WERI-Rb-1 (cell line): Measurements from ENCODE around the gene C19orf47.
A peak's percentile ranks its signal among the peaks of the same experiment; 100 is the strongest.

Experiments
- DNase-seq: peaks from one replicate; pipeline ENCODE4 v3.0.0-alpha.2; 2020
- H3K27ac ChIP-seq: fragments of 250-450 bp; sonication (Bioruptor Pico); 2 replicates; pipeline ENCODE4 v1.5.1; 2020; ENCODE audit warnings: mild to moderate bottlenecking, moderate library complexity
- H3K27me3 ChIP-seq: fragments of 250-450 bp; sonication (Bioruptor Pico); 2 replicates; pipeline ENCODE4 v1.5.1; 2021; ENCODE audit warnings: mild to moderate bottlenecking, low read depth, moderate library complexity; ENCODE audit not compliant: insufficient read depth, severe bottlenecking
- H3K36me3 ChIP-seq: fragments of 250-450 bp; sonication (Bioruptor Pico); 2 replicates; pipeline ENCODE4 v1.5.1; 2020; ENCODE audit warnings: mild to moderate bottlenecking, moderate library complexity
- H3K4me3 ChIP-seq: 2 replicates; pipeline ENCODE4 v1.5.1; 2011; ENCODE audit warnings: low read depth, mild to moderate bottlenecking, control low read depth, low read length
- H3K9me3 ChIP-seq: fragments of 250-450 bp; sonication (Bioruptor Pico); 2 replicates; pipeline ENCODE4 v1.5.1; 2021; ENCODE audit warnings: mild to moderate bottlenecking, moderate library complexity; ENCODE audit not compliant: severe bottlenecking
- TF ChIP-seq, protein P1 (sequence below): IDR thresholded peaks from 2 replicates; pipeline ENCODE4 v1.5.1; 2011; ENCODE audit warnings: low read depth, mild to moderate bottlenecking, control low read depth, inconsistent platforms, low read length

C19orf47 gene

DNA sequence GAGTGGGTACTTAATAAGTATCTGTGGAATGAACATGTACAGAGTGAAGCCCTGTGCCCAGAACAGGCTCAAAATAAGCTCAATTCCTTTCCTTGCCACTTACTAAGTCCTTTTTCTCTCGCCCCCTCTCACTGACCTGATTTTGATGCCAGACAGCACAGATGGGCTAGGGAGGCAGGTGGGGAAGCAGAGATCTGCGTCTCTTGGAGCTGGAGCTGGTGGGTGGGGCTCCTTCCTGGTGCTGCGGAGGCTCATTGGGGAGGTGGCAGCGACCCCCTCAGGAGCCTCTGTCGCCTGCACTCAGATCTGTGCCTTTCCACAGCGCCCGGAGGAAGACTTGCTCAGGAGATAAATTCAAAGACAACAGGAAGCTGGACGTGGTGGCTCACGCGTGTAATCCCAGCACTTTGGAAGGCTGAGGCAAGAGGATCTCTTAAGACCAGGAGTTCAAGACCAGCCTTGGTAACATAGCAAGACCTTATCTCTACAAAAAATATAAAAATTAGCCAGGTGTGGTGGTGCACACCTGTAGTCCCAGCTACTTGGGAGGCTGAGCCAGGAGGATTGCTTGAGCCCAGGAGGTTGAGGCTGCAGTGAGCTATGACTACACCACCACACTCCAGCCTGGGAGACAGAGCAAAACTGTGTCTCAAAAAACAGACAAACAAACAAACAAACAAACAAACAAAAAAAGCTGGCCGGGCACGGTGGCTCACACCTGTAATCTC, 77.7 kb downstream of the C19orf47 start:
- Histone ChIP-seq H3K9me3 (no peaks in the 10 kb centered on the region), H3K4me3 (no peak overlapping the region), H3K27ac (peak overlapping the region; percentile 32; the same call in 1 of the 2 replicates), H3K27me3 (no peaks in the 10 kb centered on the region), H3K36me3 (peaks cover 8% of the 10 kb centered on the region)
- TF ChIP-seq, protein P1, sequence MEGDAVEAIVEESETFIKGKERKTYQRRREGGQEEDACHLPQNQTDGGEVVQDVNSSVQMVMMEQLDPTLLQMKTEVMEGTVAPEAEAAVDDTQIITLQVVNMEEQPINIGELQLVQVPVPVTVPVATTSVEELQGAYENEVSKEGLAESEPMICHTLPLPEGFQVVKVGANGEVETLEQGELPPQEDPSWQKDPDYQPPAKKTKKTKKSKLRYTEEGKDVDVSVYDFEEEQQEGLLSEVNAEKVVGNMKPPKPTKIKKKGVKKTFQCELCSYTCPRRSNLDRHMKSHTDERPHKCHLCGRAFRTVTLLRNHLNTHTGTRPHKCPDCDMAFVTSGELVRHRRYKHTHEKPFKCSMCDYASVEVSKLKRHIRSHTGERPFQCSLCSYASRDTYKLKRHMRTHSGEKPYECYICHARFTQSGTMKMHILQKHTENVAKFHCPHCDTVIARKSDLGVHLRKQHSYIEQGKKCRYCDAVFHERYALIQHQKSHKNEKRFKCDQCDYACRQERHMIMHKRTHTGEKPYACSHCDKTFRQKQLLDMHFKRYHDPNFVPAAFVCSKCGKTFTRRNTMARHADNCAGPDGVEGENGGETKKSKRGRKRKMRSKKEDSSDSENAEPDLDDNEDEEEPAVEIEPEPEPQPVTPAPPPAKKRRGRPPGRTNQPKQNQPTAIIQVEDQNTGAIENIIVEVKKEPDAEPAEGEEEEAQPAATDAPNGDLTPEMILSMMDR, result peak; percentile 74
- peak; percentile 84 for DNase-seq
